Ishikawa (cell line): ENCODE measurements around the gene TTC9.

Experiments used
- CEBPB ChIP-seq: IDR thresholded peaks from 2 replicates; pipeline ENCODE4 v1.6.1; 2012
- CREB1 ChIP-seq: IDR thresholded peaks from 2 replicates; pipeline ENCODE4 v1.6.1; 2012; ENCODE audit warnings: low read depth
- EGR1 ChIP-seq: IDR thresholded peaks from 2 replicates; pipeline ENCODE4 v1.6.1; 2012
- EP300 ChIP-seq: IDR thresholded peaks from 2 replicates; pipeline ENCODE4 v1.6.1; 2012; ENCODE audit warnings: borderline replicate concordance
- FOXM1 ChIP-seq: IDR thresholded peaks from 2 replicates; pipeline ENCODE4 v1.6.1; 2012; ENCODE audit warnings: low read depth, borderline replicate concordance
- MAX ChIP-seq: IDR thresholded peaks from 2 replicates; pipeline ENCODE4 v1.6.1; 2012
- NFIC ChIP-seq: IDR thresholded peaks from 2 replicates; pipeline ENCODE4 v1.6.1; 2012
- RAD21 ChIP-seq: IDR thresholded peaks from 2 replicates; pipeline ENCODE4 v1.6.1; 2012; ENCODE audit warnings: low read depth
- REST ChIP-seq: IDR thresholded peaks from 2 replicates; pipeline ENCODE4 v1.6.1; 2012; ENCODE audit warnings: low read depth, mild to moderate bottlenecking
- TAF1 ChIP-seq: IDR thresholded peaks from 2 replicates; pipeline ENCODE4 v1.6.1; 2012; ENCODE audit warnings: low read depth, mild to moderate bottlenecking
- TCF12 ChIP-seq: IDR thresholded peaks from 2 replicates; pipeline ENCODE4 v1.6.1; 2012; ENCODE audit warnings: low read depth
- TEAD4 ChIP-seq: IDR thresholded peaks from 2 replicates; pipeline ENCODE4 v1.6.1; 2012
- USF1 ChIP-seq: IDR thresholded peaks from 2 replicates; pipeline ENCODE4 v1.6.1; 2012
- YY1 ChIP-seq: IDR thresholded peaks from 2 replicates; pipeline ENCODE4 v1.6.1; 2012; ENCODE audit warnings: low read depth
- ZBTB7A ChIP-seq: IDR thresholded peaks from 2 replicates; pipeline ENCODE4 v1.6.1; 2012; ENCODE audit warnings: low read depth

The TTC9 gene

GRCh38 chr14:70709726-70710382 lies 68.1 kb downstream of the TTC9 start:
- TF ChIP-seq FOXM1, result no peak
- TF ChIP-seq EGR1, result no peak
- no peak for TF ChIP-seq EP300
- TF ChIP-seq USF1, result no peak
- no peak for TF ChIP-seq CEBPB
- TF ChIP-seq REST, result no peak
- no peak for TF ChIP-seq NFIC
- no peak for TF ChIP-seq YY1

- no peak for TF ChIP-seq NFIC
- TF ChIP-seq REST, result no peak
- TF ChIP-seq TCF12, result no peak
- no peak for TF ChIP-seq RAD21
- no peak for TF ChIP-seq CEBPB
- no peak for TF ChIP-seq CREB1
- TF ChIP-seq EGR1, result no peak
- TF ChIP-seq ZBTB7A, result no peak
- TF ChIP-seq TAF1, result no peak
Observed at GRCh38 chr14:70711451-70711850, 69.7 kb downstream of the TTC9 start.

- TF ChIP-seq USF1 (no peak), MAX (no peak), NFIC (no peak), CREB1 (no peak), TCF12 (no peak), REST (no peak)
Observed at GRCh38 chr14:70713096-70713495, 71.4 kb downstream of the TTC9 start.

GRCh38 chr14:70713511-70713916 lies 71.8 kb downstream of the TTC9 start:
- TF ChIP-seq MAX (no peak), FOXM1 (no peak), TAF1 (no peak)

GRCh38 chr14:70714055-70714550 lies 72.4 kb downstream of the TTC9 start:
- TF ChIP-seq MAX (no peak), TEAD4 (no peak), RAD21 (peak; percentile 66), YY1 (no peak)

- TF ChIP-seq TAF1, result no peak
- no peak for TF ChIP-seq CEBPB
- TF ChIP-seq EP300, result no peak
- TF ChIP-seq NFIC, result no peak
- no peak for TF ChIP-seq FOXM1
Observed at GRCh38 chr14:70716483-70716882, 74.8 kb downstream of the TTC9 start.
